GM19397 (cell line): ENCODE data around the gene ARFGEF3.
"Not testable (repeated sequence)": the region's sequence is repeated elsewhere in the genome, so short reads cannot be mapped to it uniquely, and the experiment has no call there.

ENCODE experiments used
- ATAC-seq: cut with Tn5 transposase; IDR thresholded peaks from one replicate; pipeline ENCODE4 v1.9.1; 2021; ENCODE audit warnings: mild to moderate bottlenecking, moderate library complexity; ENCODE audit not compliant: unreplicated experiment

The ARFGEF3 gene

GRCh38 chr6:138266095-138266494, 104.4 kb downstream of the ARFGEF3 start:
- no peak for ATAC-seq

- ATAC-seq, result no peak
These were observed 106.5 kb downstream of the ARFGEF3 start for GRCh38 chr6:138267971-138268895.

GRCh38 chr6:138271451-138271850, 109.7 kb downstream of the ARFGEF3 start:
- no peak for ATAC-seq

GRCh38 chr6:138272533-138273315, 111.0 kb downstream of the ARFGEF3 start:
- no peak for ATAC-seq

- no peak for ATAC-seq
These were observed 114.2 kb downstream of the ARFGEF3 start for GRCh38 chr6:138275976-138276375.

GRCh38 chr6:138277835-138278234, 116.1 kb downstream of the ARFGEF3 start:
- ATAC-seq, result no peak

GRCh38 chr6:138278326-138278725, 116.6 kb downstream of the ARFGEF3 start:
- no peak for ATAC-seq

GRCh38 chr6:138285800-138286199, 124.1 kb downstream of the ARFGEF3 start:
- ATAC-seq, result no peak

- no peak for ATAC-seq
These were observed 125.0 kb downstream of the ARFGEF3 start for GRCh38 chr6:138286698-138287097.

- ATAC-seq, result no peak
These were observed 125.6 kb downstream of the ARFGEF3 start for GRCh38 chr6:138287144-138287955.

- not testable (repeated sequence) for ATAC-seq
These were observed 126.8 kb downstream of the ARFGEF3 start for GRCh38 chr6:138288428-138289085.

GRCh38 chr6:138289739-138290138, 128.0 kb downstream of the ARFGEF3 start:
- ATAC-seq, result no peak

- ATAC-seq, result no peak
These were observed 128.8 kb downstream of the ARFGEF3 start for GRCh38 chr6:138290423-138290962.

- no peak for ATAC-seq
These were observed 129.5 kb downstream of the ARFGEF3 start for GRCh38 chr6:138291036-138291848.

GRCh38 chr6:138291849-138292181, 130.1 kb downstream of the ARFGEF3 start:
- no peak for ATAC-seq

- ATAC-seq, result no peak
These were observed 130.7 kb downstream of the ARFGEF3 start for GRCh38 chr6:138292482-138292881.

- ATAC-seq, result no peak
These were observed 132.0 kb downstream of the ARFGEF3 start for GRCh38 chr6:138293428-138294395.

GRCh38 chr6:138296381-138296780, 134.6 kb downstream of the ARFGEF3 start:
- no peak for ATAC-seq
